Spinal cord (tissue), 10 donors: Measurements from ENCODE around the gene ZNF577. TPM values are rescaled to one million over a fixed set of nuclear protein-coding genes. Genes with fewer than 3 reads are reported as not detected.

Experiments
- DNase-seq, 6 donors: peaks; one replicate each; pipeline versions ENCODE4 v3.0.0 to v3.0.0-alpha.2; 2013 to 2015; ENCODE audit warnings: low spot score in 6 of 6, low read depth in 4 of 6
- H3K27ac ChIP-seq: one replicate; pipeline ENCODE4 v1.5.1; 2013; ENCODE audit warnings: low read depth, low read length, control low read depth
- H3K27me3 ChIP-seq: one replicate; pipeline ENCODE4 v1.6.1; 2013; ENCODE audit warnings: low read length; ENCODE audit not compliant: control insufficient read depth, insufficient read depth
- H3K36me3 ChIP-seq: one replicate; pipeline ENCODE4 v1.6.1; 2013; ENCODE audit warnings: low read length; ENCODE audit not compliant: control insufficient read depth, insufficient read depth
- H3K4me1 ChIP-seq: one replicate; pipeline ENCODE4 v1.6.1; 2013; ENCODE audit warnings: low read length; ENCODE audit not compliant: control insufficient read depth, insufficient read depth
- H3K4me3 ChIP-seq: one replicate; pipeline ENCODE4 v1.5.1; 2013; ENCODE audit warnings: low read depth, low read length, control low read depth
- H3K9me3 ChIP-seq: one replicate; pipeline ENCODE4 v1.6.1; 2013; ENCODE audit warnings: low read length; ENCODE audit not compliant: control insufficient read depth, insufficient read depth
- WGBS: methylation state at CpG from one replicate; pipeline ENCODE4 v1.1.5; 2013; ENCODE audit warnings: missing lambda C conversion rate; ENCODE audit not compliant: insufficient coverage; 5-methylcytosine and 5-hydroxymethylcytosine counted together
- long read RNA-seq, 4 donors: transcript quantifications; one replicate each; lab custom pipeline, GENCODE V29; 2026
- polyA plus RNA-seq, 2 donors: library from polyadenylated mRNA; unstranded; fragments of 120-200 nt; gene quantifications; one replicate each; pipeline ENCODE4 v1.2.1, GENCODE V29; 2013; ENCODE audit not compliant: insufficient read length in 2 of 2
- total RNA-seq, 2 donors: library from RNA; depleted of rRNA in 1 of 2; stranded (reverse); fragments of 120-200 nt in 1 of 2; fragments of >200 nt in 1 of 2; gene quantifications; one replicate each; pipeline versions ENCODE4 v1.2.3 to v1.2.4, GENCODE V29; 2013 to 2014
- donor health status: healthy.

Gene ZNF577
- total RNA-seq (10 to 100 TPM; 31.0 to 46.1 TPM), polyA plus RNA-seq (10 to 100 TPM; 32.8 to 46.2 TPM)
- long read RNA-seq, donor 1, partial matches to known transcripts: 8 of 11 reads
- long read RNA-seq, donor 1, other reads (novel, unspliced or antisense): 0 of 11 reads
- long read RNA-seq, donor 2, partial matches to known transcripts: 0 of 2 reads
- long read RNA-seq, donor 2, other reads (novel, unspliced or antisense): 0 of 2 reads
- long read RNA-seq, donor 3, partial matches to known transcripts: 0 of 4 reads
- long read RNA-seq, donor 3, other reads (novel, unspliced or antisense): 0 of 4 reads
- long read RNA-seq, donor 4, transcript ZNF577-218 (7 exons, 1,865 nt): major isoform, 7 of 23 reads
- long read RNA-seq, donor 4, partial matches to known transcripts: 13 of 23 reads
- long read RNA-seq, donor 4, other reads (novel, unspliced or antisense): 0 of 23 reads

DNA sequence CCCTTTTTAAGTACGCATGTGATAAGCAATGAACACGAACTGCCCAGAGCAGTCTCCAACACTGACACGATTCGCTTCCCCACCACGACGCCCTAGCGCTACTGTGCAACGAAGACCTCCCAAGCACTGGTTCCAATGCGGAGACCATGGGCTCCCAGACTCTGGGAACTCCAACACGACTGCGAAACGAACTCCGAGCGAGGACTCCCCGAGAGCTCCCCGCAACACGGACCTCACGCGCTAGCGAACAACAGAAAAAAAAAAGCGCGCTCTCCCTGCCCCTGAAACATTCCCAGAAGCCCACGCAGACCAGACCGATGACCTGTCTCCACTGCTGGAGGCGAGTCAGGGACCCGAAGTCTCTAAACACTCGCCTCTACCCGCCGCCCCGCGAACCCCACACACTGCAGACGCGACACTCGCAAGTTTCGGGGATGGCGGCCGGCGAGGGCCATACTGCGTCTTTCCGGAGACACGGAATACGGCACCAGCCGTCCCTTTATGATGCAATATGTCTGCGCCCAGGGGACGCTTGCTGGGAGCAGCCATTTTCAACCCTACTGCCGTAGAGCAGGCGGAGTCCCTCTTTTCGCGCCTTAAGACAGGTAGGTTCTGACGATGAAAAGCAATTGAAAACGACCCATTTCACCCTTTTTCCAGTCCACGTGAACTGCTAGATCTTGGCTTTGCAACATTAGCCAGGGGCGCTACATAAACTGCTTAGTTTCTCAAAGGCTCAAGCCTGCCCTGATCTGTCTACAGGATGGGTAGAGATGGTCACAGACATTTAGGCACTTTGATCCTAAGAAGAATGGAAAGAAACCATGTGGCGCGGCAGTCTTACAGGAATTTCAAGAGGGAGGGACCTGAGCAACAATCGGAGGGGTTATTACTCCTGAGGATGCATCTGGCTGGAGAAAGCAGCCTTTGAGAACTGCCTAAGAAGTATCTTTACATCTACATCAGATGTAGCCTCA, at the start of gene ZNF577:
TSS of gene ZNF577 (minus strand) at position 430 of the 977 bp plus-strand sequence. CDS start 7,569 bp downstream, outside the sequence.
- DNase-seq: peak; percentile 86 to 98 (median 92)
- H3K4me1 ChIP-seq: no peaks in the 10 kb centered on the region
- WGBS: 1% methylated on average over 56 of the region's 56 CpGs
- H3K36me3 ChIP-seq: peaks cover 30% of the 10 kb centered on the region
- peaks cover 23% of the 10 kb centered on the region for H3K9me3 ChIP-seq
- no peaks in the 10 kb centered on the region for H3K27me3 ChIP-seq
- peak within 1 kb of the TSS; percentile 93 for H3K27ac ChIP-seq
- peak within 1 kb of the TSS; percentile 85 for H3K4me3 ChIP-seq

DNA sequence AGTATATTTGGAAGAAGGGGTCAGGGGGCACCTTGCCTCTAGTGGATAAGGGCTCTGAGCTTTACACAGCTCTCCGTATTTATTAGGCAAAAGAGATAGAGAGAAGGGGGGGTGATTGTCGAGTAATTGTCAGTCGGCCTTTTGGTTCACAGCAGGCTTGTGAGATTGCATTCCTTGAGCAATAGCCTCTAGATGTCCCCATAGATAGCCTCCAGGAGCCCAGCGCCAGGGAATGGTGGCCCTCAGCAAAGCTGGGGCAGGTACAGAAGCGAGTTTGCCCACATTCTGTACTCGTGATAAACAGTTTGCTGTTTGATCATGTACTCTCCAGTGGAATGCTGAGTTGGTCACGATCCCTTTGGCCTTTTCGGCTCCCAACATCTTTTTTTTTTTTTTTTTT, 44.2 kb upstream of the ZNF577 start:
- Histone ChIP-seq H3K4me1 (peaks cover 10% of the 10 kb centered on the region), H3K4me3 (no peak overlapping the region), H3K9me3 (no peaks in the 10 kb centered on the region), H3K27me3 (no peaks in the 10 kb centered on the region), H3K27ac (no peak overlapping the region), H3K36me3 (peaks cover 27% of the 10 kb centered on the region)
- no peak for DNase-seq
- 83% methylated on average over 7 of the region's 8 CpGs for WGBS

DNA sequence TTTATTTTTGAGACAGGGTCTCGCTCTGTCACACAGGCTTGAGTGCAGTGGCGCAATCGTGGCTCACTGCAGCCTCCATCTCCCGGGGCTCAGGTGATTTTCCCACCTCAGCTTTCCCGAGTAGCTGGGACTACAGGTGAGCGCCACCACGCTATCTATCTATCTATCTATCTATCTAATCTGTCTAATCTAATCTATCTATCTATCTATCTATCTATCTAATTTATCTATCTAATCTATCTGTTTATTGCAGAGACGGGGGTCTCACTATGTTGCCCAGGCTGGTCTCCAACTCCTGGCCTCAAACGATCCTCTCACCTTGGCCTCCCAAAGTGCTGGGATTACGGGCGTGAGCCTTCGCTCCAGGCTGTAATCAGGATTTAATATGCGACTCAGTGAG, 40.1 kb upstream of the ZNF577 start:
- Histone ChIP-seq H3K4me1 (peaks cover 10% of the 10 kb centered on the region), H3K27me3 (no peaks in the 10 kb centered on the region), H3K4me3 (peak overlapping the region; percentile 83), H3K9me3 (peaks cover 4% of the 10 kb centered on the region), H3K27ac (no peak overlapping the region), H3K36me3 (peaks cover 10% of the 10 kb centered on the region)
- WGBS: 37% methylated on average over 9 of the region's 13 CpGs
- no peak for DNase-seq

DNA sequence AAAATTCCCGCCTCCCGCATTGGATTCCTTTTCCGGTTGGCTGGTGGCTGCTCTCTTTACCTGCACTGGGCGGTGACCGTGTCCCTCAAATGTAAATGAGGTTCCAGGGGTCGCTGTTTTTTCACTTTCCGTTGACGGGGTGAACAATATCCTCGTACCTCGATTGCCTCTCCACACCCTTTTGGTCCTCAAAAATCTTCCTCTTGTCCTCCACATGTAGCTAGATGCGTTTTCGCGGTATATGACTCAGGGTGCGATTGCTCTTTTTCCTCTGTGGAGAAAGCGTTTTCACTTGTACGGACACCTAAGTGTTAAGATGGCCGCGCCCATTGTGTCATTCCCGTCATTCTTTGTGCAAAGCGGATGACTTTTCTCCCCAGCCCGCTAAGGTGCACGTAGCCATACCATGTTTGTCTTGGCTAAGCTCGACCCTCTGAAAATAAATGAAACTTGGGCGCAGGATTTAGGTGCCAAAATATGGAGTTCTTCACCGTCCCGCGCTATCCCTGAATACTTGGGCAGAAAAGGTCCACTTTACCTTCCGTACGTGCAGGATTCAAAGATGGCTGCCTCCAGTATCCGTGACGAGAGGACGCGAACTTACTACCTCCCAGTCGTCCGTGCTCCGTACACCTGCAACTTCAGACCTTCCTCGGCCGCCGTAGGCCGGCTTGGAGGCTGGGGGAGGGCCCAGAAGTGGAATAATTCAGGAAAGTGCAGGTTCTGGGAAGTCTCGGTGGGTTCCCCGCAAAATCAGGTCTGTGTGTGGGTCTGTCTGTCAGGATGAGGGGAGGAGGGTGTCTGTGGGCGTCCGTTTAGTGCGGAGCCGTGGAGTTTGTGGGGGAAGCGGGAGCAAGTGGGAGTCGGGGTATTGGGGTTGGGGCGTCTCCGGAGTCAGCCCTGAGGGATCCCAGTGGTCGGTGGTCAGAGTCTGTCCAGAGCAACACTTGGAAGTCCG, 39.3 kb upstream of the ZNF577 start, which contains the start of gene ZNF613:
TSS of gene ZNF613 (plus strand) at position 689 of the 958 bp plus-strand sequence. CDS start 8,749 bp downstream, outside the sequence.
- under 1% methylated on average over 52 of the region's 52 CpGs for WGBS
- H3K4me3 ChIP-seq: peak within 1 kb of the TSS; percentile 83
- peak within 1 kb of the TSS; percentile 95 for H3K27ac ChIP-seq
- no peaks in the 10 kb centered on the region for H3K27me3 ChIP-seq
- DNase-seq: peak; percentile 85 to 100 (median 95)
- H3K4me1 ChIP-seq: peaks cover 10% of the 10 kb centered on the region
- peaks cover 4% of the 10 kb centered on the region for H3K36me3 ChIP-seq
- peaks cover 10% of the 10 kb centered on the region for H3K9me3 ChIP-seq

DNA sequence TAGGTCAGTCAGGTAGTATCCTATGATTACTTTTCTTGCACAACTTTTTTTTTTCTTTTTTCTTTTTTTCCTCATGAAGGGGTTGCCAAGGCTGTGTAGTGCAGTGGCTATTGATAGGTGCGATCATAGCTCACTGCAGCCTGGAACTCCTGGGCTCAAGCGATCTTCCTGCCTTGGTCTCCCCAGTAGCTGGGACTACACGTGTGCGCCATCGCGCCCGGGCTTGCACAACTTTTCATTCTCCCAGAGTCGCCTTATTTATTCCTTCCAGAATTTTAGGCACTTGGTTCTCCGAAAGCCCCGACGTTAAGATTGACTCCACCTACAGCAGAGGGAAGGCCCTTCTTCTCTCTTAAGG, 38.7 kb upstream of the ZNF577 start:
- no peaks in the 10 kb centered on the region for H3K27me3 ChIP-seq
- DNase-seq: no peak

DNA sequence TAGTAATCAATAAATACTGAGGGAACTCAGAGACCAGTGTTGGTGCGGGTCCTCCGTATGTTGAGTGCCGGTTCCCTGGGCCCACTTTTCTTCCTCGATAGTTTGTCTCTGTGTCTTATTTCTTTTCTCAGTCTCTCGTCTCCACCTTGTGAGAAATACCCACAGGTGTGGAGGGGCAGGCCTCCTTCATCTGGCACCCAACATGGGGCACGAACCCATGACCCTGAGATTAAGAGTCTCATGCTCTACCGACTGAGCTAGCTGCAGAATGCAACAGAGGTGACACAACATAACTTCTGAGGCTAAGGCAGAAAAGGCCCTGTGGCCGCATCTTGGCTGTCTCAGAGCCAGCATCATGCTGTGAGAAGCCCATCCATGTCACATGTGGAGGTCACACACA, 34.2 kb upstream of the ZNF577 start:
- Histone ChIP-seq H3K27ac (no peak overlapping the region), H3K36me3 (no peaks in the 10 kb centered on the region), H3K4me3 (no peak overlapping the region), H3K9me3 (peaks cover 15% of the 10 kb centered on the region), H3K4me1 (no peaks in the 10 kb centered on the region), H3K27me3 (no peaks in the 10 kb centered on the region)
- WGBS: 87% methylated on average over 6 of the region's 8 CpGs
- no peak for DNase-seq

More for the DNA sequence above, 38.7 kb upstream of the ZNF577 start:
- Histone ChIP-seq H3K4me1 (peaks cover 10% of the 10 kb centered on the region), H3K36me3 (peaks cover 3% of the 10 kb centered on the region), H3K27ac (peak overlapping the region; percentile 95), H3K4me3 (peak overlapping the region; percentile 83), H3K9me3 (peaks cover 13% of the 10 kb centered on the region)
- 13% methylated on average over 11 of the region's 11 CpGs for WGBS

DNA sequence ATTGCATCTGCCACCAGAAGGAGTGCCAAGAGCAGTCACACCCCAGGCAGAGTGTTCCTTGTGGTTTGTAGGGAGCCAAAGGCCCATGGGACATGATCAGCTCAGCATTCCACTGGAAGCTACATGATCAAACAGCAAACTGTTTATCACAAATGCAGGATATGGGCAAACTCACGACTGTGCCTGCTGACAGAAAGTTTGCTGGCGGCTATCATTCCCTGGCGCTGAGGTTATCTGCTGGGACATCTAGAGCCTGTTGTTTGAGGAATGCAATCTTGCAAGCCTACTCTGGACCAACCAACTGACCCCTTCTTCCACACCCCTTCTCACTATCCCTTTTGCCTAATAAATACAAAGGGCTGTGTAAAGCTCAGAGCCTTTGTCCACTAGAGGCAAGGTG, 31.9 kb upstream of the ZNF577 start:
- 93% methylated on average over 3 of the region's 3 CpGs for WGBS
- Histone ChIP-seq H3K36me3 (no peaks in the 10 kb centered on the region), H3K27ac (no peak overlapping the region), H3K4me1 (no peaks in the 10 kb centered on the region), H3K4me3 (no peak overlapping the region), H3K27me3 (no peaks in the 10 kb centered on the region), H3K9me3 (peaks cover 20% of the 10 kb centered on the region)
- DNase-seq: no peak

DNA sequence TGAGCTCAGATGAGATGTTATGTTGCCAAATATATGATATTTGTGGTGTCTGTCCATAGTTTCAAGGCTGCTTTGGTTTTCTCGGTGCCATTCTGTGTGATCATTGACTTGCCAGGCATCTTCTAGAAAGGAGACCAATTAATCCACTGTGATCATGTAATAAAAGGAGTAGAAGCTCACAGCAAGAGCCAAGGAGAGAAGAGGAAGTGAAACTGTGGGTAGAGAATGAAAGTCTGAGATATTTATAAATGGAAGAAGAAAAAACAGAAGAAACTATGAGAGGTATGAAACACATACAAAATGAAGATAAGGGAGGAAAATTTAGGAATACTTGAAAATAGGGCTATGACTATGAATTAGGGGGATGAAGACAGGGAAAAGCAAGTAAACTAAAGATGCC, 28.4 kb upstream of the ZNF577 start:
- H3K4me1 ChIP-seq: no peaks in the 10 kb centered on the region
- no peaks in the 10 kb centered on the region for H3K36me3 ChIP-seq
- peaks cover 12% of the 10 kb centered on the region for H3K9me3 ChIP-seq
- H3K4me3 ChIP-seq: no peak overlapping the region
- WGBS: 86% methylated on average over 1 of the region's 1 CpG
- no peak overlapping the region for H3K27ac ChIP-seq
- no peak for DNase-seq
- no peaks in the 10 kb centered on the region for H3K27me3 ChIP-seq
